ENCODE data around the gene DNAJB11.

Gene DNAJB11

GRCh38 chr3:186587183-186587582 is 16.7 kb downstream of the DNAJB11 start:
- TF ChIP-seq, protein P1, sequence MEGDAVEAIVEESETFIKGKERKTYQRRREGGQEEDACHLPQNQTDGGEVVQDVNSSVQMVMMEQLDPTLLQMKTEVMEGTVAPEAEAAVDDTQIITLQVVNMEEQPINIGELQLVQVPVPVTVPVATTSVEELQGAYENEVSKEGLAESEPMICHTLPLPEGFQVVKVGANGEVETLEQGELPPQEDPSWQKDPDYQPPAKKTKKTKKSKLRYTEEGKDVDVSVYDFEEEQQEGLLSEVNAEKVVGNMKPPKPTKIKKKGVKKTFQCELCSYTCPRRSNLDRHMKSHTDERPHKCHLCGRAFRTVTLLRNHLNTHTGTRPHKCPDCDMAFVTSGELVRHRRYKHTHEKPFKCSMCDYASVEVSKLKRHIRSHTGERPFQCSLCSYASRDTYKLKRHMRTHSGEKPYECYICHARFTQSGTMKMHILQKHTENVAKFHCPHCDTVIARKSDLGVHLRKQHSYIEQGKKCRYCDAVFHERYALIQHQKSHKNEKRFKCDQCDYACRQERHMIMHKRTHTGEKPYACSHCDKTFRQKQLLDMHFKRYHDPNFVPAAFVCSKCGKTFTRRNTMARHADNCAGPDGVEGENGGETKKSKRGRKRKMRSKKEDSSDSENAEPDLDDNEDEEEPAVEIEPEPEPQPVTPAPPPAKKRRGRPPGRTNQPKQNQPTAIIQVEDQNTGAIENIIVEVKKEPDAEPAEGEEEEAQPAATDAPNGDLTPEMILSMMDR (IDR thresholded peaks at IDR 0.05) = no peak
- Histone ChIP-seq H3K4me3 (no peak overlapping the region), H3K27me3 (no peaks in the 10 kb centered on the region), H3K36me3 (peaks cover 26 to 41% (median 37%) of the 10 kb centered on the region in 3 donors), H3K9me3 (no peaks in the 10 kb centered on the region), H3K27ac (no peak overlapping the region), H3K4me1 (no peaks in the 10 kb centered on the region)
- no peak for DNase-seq
- intact Hi-C loops (cut with DNase I; ENCODE audit: low total_unique reads) = no loop called here

DNA sequence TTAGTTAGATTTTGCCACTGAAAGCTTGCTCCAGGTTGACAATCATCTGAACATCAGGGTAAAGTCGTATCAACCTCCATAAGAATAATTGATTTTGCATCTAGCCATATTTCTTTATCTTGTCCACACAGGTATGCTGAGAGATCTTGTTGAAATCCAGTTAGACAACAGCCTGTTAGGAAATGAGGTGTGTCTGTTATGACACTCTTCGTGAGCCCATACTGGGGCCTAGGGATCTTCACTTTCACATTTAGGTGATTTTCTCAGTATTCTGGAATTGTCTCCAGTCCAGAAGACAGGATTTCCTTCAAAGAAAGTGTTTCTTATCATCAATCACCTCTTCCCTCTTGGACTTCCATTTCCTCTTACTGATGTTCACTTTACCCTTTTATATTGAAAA is 18.1 kb downstream of the DNAJB11 start:
- H3K4me3 ChIP-seq = no peak overlapping the region
- H3K9me3 ChIP-seq = no peaks in the 10 kb centered on the region
- intact Hi-C loops (cut with DNase I; ENCODE audit: low total_unique reads) = no loop called here
- no peak overlapping the region for H3K27ac ChIP-seq
- TF ChIP-seq, protein P1 (IDR thresholded peaks at IDR 0.05) = no peak
- peaks cover 12 to 27% (median 23%) of the 10 kb centered on the region in 3 donors for H3K36me3 ChIP-seq
- no peaks in the 10 kb centered on the region for H3K27me3 ChIP-seq
- H3K4me1 ChIP-seq = no peaks in the 10 kb centered on the region
- DNase-seq = no peak

DNA sequence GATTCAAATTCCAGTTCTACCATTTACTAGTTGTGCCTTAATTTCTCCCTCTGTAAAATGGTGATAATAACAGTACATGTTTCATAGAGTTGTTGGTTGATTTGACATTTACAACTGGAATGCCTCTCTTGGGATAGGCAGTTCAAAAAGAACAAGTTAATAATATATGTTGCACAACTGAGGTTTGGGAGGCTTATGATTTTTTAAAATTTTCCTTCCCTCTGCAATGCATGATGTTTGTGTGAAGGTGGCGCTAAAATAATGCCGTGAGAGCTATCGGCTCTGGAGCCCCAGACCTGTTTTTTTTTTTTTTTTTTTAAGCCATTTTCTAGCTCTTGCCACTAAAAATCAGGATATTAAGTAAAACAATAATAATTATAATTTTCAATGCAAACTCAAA is 18.6 kb downstream of the DNAJB11 start:
- no peaks in the 10 kb centered on the region for H3K9me3 ChIP-seq
- TF ChIP-seq, protein P1 (IDR thresholded peaks at IDR 0.05) = no peak
- peaks cover 7 to 22% (median 18%) of the 10 kb centered on the region in 3 donors for H3K36me3 ChIP-seq
- H3K4me3 ChIP-seq = no peak overlapping the region
- H3K4me1 ChIP-seq = no peaks in the 10 kb centered on the region
- intact Hi-C loops (cut with DNase I; ENCODE audit: low total_unique reads) = no loop called here
- no peak for DNase-seq
- no peaks in the 10 kb centered on the region for H3K27me3 ChIP-seq
- no peak overlapping the region for H3K27ac ChIP-seq

DNA sequence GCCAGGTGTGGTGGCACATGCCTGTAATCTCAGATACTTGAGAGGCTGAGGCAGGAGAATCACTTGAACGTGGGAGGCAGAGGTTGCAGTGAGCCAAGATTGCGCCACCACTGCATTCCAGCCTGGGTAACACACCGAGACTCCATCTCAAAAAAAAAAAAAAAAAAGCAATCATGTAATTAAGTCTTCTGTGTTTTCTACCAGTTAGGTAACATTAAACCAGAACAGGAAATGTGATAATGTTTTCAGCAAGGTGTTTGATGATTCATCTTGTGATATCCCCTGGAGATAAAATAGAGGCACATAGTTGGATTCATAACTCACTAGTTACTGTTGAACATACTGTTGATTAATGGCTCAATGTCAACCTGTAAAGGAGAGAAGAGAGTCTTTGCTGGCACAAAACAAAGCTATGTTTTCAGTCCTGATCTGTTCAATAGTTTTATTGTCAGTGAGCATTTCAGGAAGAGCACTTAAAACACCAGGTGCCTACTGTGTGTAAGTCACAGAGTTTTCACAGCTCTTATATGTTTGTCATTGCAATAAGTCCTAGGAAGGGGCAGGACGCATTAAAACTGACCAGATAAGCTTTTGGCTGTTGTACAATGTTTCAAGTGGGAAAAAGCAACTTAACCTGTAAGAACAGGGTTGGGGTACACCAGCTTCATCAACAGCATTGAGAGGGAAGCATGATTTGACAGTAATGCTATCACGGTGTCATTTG is 19.5 kb downstream of the DNAJB11 start:
- Histone ChIP-seq H3K27ac (no peak overlapping the region), H3K27me3 (no peaks in the 10 kb centered on the region)
- intact Hi-C loops (cut with DNase I; ENCODE audit: low total_unique reads) = no loop called here

GRCh38 chr3:186590580-186591295 is 20.2 kb downstream of the DNAJB11 start:
- intact Hi-C loops (cut with DNase I; ENCODE audit: low total_unique reads) = no loop called here
- H3K4me3 ChIP-seq = no peak overlapping the region
- peaks cover 0 to 6% (median 2%) of the 10 kb centered on the region in 3 donors for H3K36me3 ChIP-seq
- H3K9me3 ChIP-seq = no peaks in the 10 kb centered on the region
- TF ChIP-seq, protein P1 (IDR thresholded peaks at IDR 0.05) = no peak
- no peaks in the 10 kb centered on the region for H3K4me1 ChIP-seq
- H3K27ac ChIP-seq = no peak overlapping the region
- no peak for DNase-seq
- H3K27me3 ChIP-seq = no peaks in the 10 kb centered on the region

More for the DNA sequence above, 19.5 kb downstream of the DNAJB11 start:
- TF ChIP-seq, protein P1 (IDR thresholded peaks at IDR 0.05) = no peak
- Histone ChIP-seq H3K9me3 (no peaks in the 10 kb centered on the region), H3K36me3 (peaks cover 0 to 13% (median 9%) of the 10 kb centered on the region in 3 donors), H3K4me3 (no peak overlapping the region), H3K4me1 (no peaks in the 10 kb centered on the region)
- no peak for DNase-seq
